A549 treated with DMSO at 1 μM for 4 hours (cell line): Measurements from ENCODE around the gene OR9K2. TPM values are rescaled to one million over a fixed set of nuclear protein-coding genes. Genes with fewer than 3 reads are reported as not detected.

ENCODE experiments used
- total RNA-seq: library from RNA; stranded (reverse); fragments of 200-300 nt; extraction: Qiagen RNA extraction; gene quantifications from 5 replicates; pipeline ENCODE4 v1.2.3, GENCODE V29; 2022; ENCODE audit warnings: low read depth

The OR9K2 gene
- not detected in 5 replicates for total RNA-seq

DNA sequence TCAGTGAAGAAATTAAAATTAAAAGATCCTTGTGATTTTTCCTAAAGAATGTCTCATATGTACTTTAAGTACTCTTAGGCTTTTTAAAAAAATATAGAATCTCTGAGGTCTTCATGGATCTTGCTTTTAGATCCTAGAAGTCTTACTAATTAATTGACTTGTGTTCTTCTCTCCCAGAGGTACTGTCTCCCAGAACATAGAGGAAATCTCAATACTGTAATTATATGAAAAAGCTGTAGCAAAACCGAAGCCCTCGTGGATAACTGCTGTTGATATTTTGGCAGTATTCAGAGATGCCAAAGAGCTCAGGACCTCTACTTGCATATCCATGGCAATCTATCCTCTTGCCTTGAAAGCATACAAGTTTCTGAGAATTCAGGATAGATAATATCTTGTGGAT is at the start of gene OR9K2:
Gene OR9K2 (plus strand): TSS at position 301 of the 400 bp plus-strand sequence. CDS start 3,429 bp downstream, outside the sequence.

Other genes starting within 250 kb of the OR9K2 start
- not detected in 5 replicates for gene TESPA1, start 141.6 kb upstream of the OR9K2 start, total RNA-seq
- gene NEUROD4, start 106.4 kb upstream of the OR9K2 start, total RNA-seq = not detected in 5 replicates
- gene OR10A7, start 94.6 kb downstream of the OR9K2 start, total RNA-seq = not detected in 5 replicates
- not detected in 5 replicates for gene OR6C74, start 118.2 kb downstream of the OR9K2 start, total RNA-seq
- not detected in 5 replicates for gene OR6C6, start 170.2 kb downstream of the OR9K2 start, total RNA-seq
- gene OR6C1, start 187.9 kb downstream of the OR9K2 start, total RNA-seq = not detected in 5 replicates
- not detected in 5 replicates for gene OR6C3, start 204.3 kb downstream of the OR9K2 start, total RNA-seq
- gene OR6C75, start 236.6 kb downstream of the OR9K2 start, total RNA-seq = not detected in 5 replicates